ENCODE measurements around the gene ZNF778. TPM values are rescaled to one million over a fixed set of nuclear protein-coding genes. Genes with fewer than 3 reads are reported as not detected.

ZNF778 gene
- polyA plus RNA-seq, 2 of the 4 experiments (the other 2 are of a cell fraction) = 7.0 to 9.5 TPM

- TF ChIP-seq MAX (IDR thresholded peaks at IDR 0.05) (no peak), PBX3 (IDR thresholded peaks at IDR 0.05) (no peak), EHF (CRISPR knock-in tag; IDR thresholded peaks at IDR 0.05) (no peak), KDM1A (IDR thresholded peaks at IDR 0.05; ENCODE audit: low read depth) (no peak), RFX5 (IDR thresholded peaks at IDR 0.05) (no peak), FOXS1 (CRISPR knock-in tag; IDR thresholded peaks at IDR 0.05) (no peak), ESRRA (IDR thresholded peaks at IDR 0.05; ENCODE audit: borderline replicate concordance, low read length) (no peak), HOXB5 (CRISPR knock-in tag; IDR thresholded peaks at IDR 0.05) (no peak), CHD2 (IDR thresholded peaks at IDR 0.05; ENCODE audit: low read length, partially characterized antibody) (no peak)
Measured at GRCh38 chr16:89178453-89179147, 38.9 kb upstream of the ZNF778 start (continued).

DNA sequence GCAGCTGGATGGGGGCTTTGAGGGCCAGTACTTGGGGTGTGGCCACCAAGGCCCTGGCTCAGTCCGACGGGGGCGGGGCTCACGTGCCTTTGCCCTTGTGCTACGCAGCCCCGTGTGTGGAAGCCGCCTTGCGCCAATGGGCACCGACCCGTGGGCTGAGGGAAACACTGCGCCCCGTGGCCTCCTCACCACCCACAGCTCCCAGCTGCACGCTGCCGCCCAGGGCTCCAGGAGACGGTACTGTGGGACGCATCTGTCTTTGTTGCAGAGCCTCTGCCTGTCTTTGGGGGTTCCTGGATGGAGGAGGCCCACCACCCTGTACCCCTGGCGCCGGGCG, 38.4 kb upstream of the ZNF778 start:
- FAIRE-seq = no peak
- CTCF ChIA-PET = interaction anchor here (1.1 to 2.7 kb wide), 2 partner anchors 12 kb away, joined by 3 to 15 read pairs; no protein-coding TSS in a partner anchor
- TF ChIP-seq HEYL (CRISPR knock-in tag; IDR thresholded peaks at IDR 0.05) = no peak
- TF ChIP-seq, protein P1, sequence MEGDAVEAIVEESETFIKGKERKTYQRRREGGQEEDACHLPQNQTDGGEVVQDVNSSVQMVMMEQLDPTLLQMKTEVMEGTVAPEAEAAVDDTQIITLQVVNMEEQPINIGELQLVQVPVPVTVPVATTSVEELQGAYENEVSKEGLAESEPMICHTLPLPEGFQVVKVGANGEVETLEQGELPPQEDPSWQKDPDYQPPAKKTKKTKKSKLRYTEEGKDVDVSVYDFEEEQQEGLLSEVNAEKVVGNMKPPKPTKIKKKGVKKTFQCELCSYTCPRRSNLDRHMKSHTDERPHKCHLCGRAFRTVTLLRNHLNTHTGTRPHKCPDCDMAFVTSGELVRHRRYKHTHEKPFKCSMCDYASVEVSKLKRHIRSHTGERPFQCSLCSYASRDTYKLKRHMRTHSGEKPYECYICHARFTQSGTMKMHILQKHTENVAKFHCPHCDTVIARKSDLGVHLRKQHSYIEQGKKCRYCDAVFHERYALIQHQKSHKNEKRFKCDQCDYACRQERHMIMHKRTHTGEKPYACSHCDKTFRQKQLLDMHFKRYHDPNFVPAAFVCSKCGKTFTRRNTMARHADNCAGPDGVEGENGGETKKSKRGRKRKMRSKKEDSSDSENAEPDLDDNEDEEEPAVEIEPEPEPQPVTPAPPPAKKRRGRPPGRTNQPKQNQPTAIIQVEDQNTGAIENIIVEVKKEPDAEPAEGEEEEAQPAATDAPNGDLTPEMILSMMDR (IDR thresholded peaks at IDR 0.05) = no peak
- TF ChIP-seq ZNF302 (CRISPR knock-in tag; IDR thresholded peaks at IDR 0.05) = no peak
- Histone ChIP-seq H3K9me3 (no peaks in the 10 kb centered on the region), H3K4me2 (no peak overlapping the region), H3K4me1 (no peaks in the 10 kb centered on the region), H3K4me3 (no peak overlapping the region), H3K27ac (no peak overlapping the region)
- DNase-seq (ENCODE audit: low read depth in 1 of 2, low spot score in 1 of 2) = no peak
- ATAC-seq = no peak
- WGBS (ENCODE audit: missing lambda C conversion rate) = 79% methylated on average over 12 of the region's 19 CpGs
- POLR2A ChIA-PET = no interaction called here

- ATAC-seq (no peak), FAIRE-seq (no peak), DNase-seq (ENCODE audit: low read depth in 1 of 2, low spot score in 1 of 2) (no peak)
- Histone ChIP-seq H3K4me3 (no peak overlapping the region), H3K4me2 (no peak overlapping the region), H3K27ac (no peak overlapping the region), H3K9me3 (no peaks in the 10 kb centered on the region), H3K4me1 (no peaks in the 10 kb centered on the region)
- WGBS (ENCODE audit: missing lambda C conversion rate) = 70% methylated on average over 22 of the region's 25 CpGs
- TF ChIP-seq USF2 (IDR thresholded peaks at IDR 0.05) (no peak), BHLHE40 (IDR thresholded peaks at IDR 0.05; ENCODE audit: low read depth, low read length) (no peak), PBX3 (IDR thresholded peaks at IDR 0.05) (no peak), TFCP2L1 (CRISPR knock-in tag; IDR thresholded peaks at IDR 0.05) (no peak), NR3C1 (IDR thresholded peaks at IDR 0.05) (no peak), EHF (CRISPR knock-in tag; IDR thresholded peaks at IDR 0.05) (no peak), HDAC2 (IDR thresholded peaks at IDR 0.05) (no peak)
- TF ChIP-seq, protein P2, sequence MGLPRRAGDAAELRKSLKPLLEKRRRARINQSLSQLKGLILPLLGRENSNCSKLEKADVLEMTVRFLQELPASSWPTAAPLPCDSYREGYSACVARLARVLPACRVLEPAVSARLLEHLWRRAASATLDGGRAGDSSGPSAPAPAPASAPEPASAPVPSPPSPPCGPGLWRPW (IDR thresholded peaks at IDR 0.05) = no peak
- POLR2A ChIA-PET = no interaction called here
- CTCF ChIA-PET = interaction anchor here (0.5 to 2.7 kb wide), 3 partner anchors 11 to 176 kb away, joined by 3 to 15 read pairs (median 3); no protein-coding TSS in a partner anchor
Measured at GRCh38 chr16:89179656-89180315, 37.7 kb upstream of the ZNF778 start.
